Measurements from ENCODE around the gene TKTL1. TPM values are rescaled to one million over a fixed set of nuclear protein-coding genes. Genes with fewer than 3 reads are reported as not detected.

Gene TKTL1
- total RNA-seq, 5 donors from 2014 or later (not counting 1 experiment from before 2014, with no cell fraction given) = 0.60 to 5.5 (median 1.3) TPM

DNA sequence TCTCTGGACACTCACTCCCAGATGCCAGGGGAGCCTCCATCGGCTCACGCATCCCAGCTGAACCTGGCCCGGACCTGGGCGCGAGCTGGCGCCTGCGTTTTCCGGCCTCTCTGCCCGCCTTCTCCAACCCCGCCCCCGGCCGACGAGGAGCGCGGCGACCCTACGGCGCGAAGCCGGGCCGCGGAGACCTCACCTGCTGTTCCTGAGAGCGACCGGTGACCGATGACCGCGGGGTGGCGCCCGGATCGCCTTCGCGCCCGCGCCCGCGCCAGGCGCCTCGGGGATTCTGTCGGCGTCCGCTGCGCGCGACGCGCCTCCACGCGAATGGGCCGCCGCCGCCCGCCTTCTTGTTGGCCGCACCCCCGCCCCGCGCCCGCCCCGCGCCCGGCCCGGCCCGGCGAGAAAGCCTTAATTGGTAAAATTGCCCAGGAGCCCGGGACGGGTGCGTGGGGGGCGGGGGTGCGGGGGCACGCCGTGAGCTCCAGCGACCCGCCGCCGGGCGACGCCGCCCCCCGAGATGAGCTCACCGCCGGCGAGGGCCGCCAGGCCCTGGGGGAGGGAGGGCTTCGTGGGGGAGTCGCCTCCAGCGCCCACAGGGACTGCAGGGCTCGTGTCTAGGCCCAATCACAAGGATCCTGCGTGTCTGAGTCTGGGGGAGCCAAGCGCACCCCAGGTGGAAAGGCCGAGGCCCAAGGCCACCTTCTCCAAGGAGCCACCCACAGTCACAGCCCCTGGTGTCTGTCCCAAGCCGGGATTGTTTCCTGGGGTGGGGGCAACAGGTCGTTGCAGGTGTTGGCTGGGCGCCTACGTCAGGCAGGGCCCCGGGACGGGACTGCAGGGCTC lies 78.9 kb downstream of the TKTL1 start, which contains the start of gene FLNA:
Gene FLNA (minus strand): TSS at position 322 of the 843 bp plus-strand sequence. CDS start 3,389 bp downstream, outside the sequence.
- Mint-ChIP-seq H3K9me3 (no peaks in the 10 kb centered on the region), H3K4me1 (peaks cover 11 to 23% (median 21%) of the 10 kb centered on the region in 3 donors), H3K27me3 (no peaks in the 10 kb centered on the region), H3K36me3 (no peaks in the 10 kb centered on the region), H3K4me3 (peak within 1 kb of the TSS; percentile 44 to 88 (median 61)), H3K27ac (peak within 1 kb of the TSS; percentile 23 to 34)
- DNase-seq (peak in 4 of 35 experiments; percentile 23 to 47 (median 34)), ATAC-seq (replicated peaks in 1 of 4) (no peak)
- no peaks in the 10 kb centered on the region for H3K27me3 ChIP-seq (replicated peaks in 1 of 2; ENCODE audit: control insufficient read depth in 2 of 2, extremely low read depth in 1 of 2, insufficient read depth in 2 of 2, low read length in 1 of 2)
- H3K9me3 ChIP-seq = no peaks in the 10 kb centered on the region
- H3K4me1 ChIP-seq (ENCODE audit: control insufficient read depth in 1 of 2, extremely low read depth in 1 of 2, insufficient read depth in 2 of 2, low read length in 2 of 2) = peaks cover 7 to 49% of the 10 kb centered on the region in 2 experiments
- 3% methylated on average over 24 of the region's 95 CpGs for WGBS (ENCODE audit: insufficient coverage)
- ChIA-PET POLR2A (no interaction called here), CTCF (interaction anchor here in 1 of 2 donors (0.6 kb wide), 1 partner anchor 48 kb away, joined by 3 read pairs; no protein-coding TSS in a partner anchor)
- H3K36me3 ChIP-seq (ENCODE audit: control insufficient read depth in 2 of 2, extremely low read depth in 1 of 2, insufficient read depth in 1 of 2, low read length in 1 of 2) = peaks cover 0 to 2% of the 10 kb centered on the region in 2 donors
- peak within 1 kb of the TSS; percentile 73 for H3K27ac ChIP-seq (ENCODE audit: low read length)
- peak within 1 kb of the TSS; percentile 45 to 51 for H3K4me3 ChIP-seq (ENCODE audit: control insufficient read depth in 1 of 2, extremely low read depth in 1 of 2, low read length in 1 of 2)

DNA sequence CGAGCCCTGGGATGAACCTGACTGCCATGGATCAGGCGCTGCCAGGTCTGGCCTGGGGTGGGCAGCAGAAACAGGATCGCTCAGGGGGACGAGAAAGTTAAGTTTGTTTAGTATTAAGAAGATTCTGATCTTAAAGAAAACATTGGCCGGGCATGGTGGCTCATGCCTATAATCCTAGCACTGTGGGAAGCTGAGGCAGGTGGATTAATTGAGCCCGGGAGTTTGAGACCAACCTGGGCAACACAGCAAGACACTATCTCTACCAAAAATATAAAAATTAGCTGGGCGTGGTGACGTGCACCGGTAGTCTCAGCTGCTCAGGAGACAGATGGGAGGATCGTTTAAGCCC lies 79.5 kb downstream of the TKTL1 start:
- POLR2A ChIA-PET = no interaction called here
- H3K4me1 Mint-ChIP-seq = peaks cover 11 to 27% (median 24%) of the 10 kb centered on the region in 3 donors
- no peak overlapping the region for H3K4me3 ChIP-seq (ENCODE audit: control insufficient read depth in 1 of 2, extremely low read depth in 1 of 2, low read length in 1 of 2)
- H3K9me3 Mint-ChIP-seq = no peaks in the 10 kb centered on the region
- H3K27me3 ChIP-seq (replicated peaks in 1 of 2; ENCODE audit: control insufficient read depth in 2 of 2, extremely low read depth in 1 of 2, insufficient read depth in 2 of 2, low read length in 1 of 2) = no peaks in the 10 kb centered on the region
- ATAC-seq (replicated peaks in 1 of 4) (no peak), DNase-seq (no peak)
- CTCF ChIA-PET = no interaction called here
- H3K36me3 Mint-ChIP-seq = no peaks in the 10 kb centered on the region
- H3K4me3 Mint-ChIP-seq = peak overlapping the region in 2 of 3 donors; percentile 8 to 31
- H3K36me3 ChIP-seq (ENCODE audit: control insufficient read depth in 2 of 2, extremely low read depth in 1 of 2, insufficient read depth in 1 of 2, low read length in 1 of 2) = peaks cover 0 to under 1% of the 10 kb centered on the region in 2 donors
- H3K27ac ChIP-seq (ENCODE audit: low read length) = no peak overlapping the region
- WGBS (ENCODE audit: insufficient coverage) = no CpG with 5 or more reads among the region's 10 CpGs
- no peaks in the 10 kb centered on the region for H3K9me3 ChIP-seq
- no peaks in the 10 kb centered on the region for H3K27me3 Mint-ChIP-seq
- peak overlapping the region in 1 of 2 donors; percentile 23 for H3K27ac Mint-ChIP-seq
- peaks cover 9 to 55% of the 10 kb centered on the region in 2 experiments for H3K4me1 ChIP-seq (ENCODE audit: control insufficient read depth in 1 of 2, extremely low read depth in 1 of 2, insufficient read depth in 2 of 2, low read length in 2 of 2)

- Mint-ChIP-seq H3K27ac (peak overlapping the region in 1 of 2 donors; percentile 64), H3K4me3 (no peak overlapping the region), H3K9me3 (no peaks in the 10 kb centered on the region), H3K4me1 (peaks cover 21 to 36% (median 33%) of the 10 kb centered on the region in 3 donors), H3K27me3 (no peaks in the 10 kb centered on the region), H3K36me3 (no peaks in the 10 kb centered on the region)
- ChIA-PET CTCF (no interaction called here), POLR2A (no interaction called here)
- no CpG with 5 or more reads among the region's 3 CpGs for WGBS (ENCODE audit: insufficient coverage)
- no peak for DNase-seq
- Histone ChIP-seq H3K9me3 (no peaks in the 10 kb centered on the region), H3K36me3 (ENCODE audit: control insufficient read depth in 2 of 2, extremely low read depth in 1 of 2, insufficient read depth in 1 of 2, low read length in 1 of 2) (peaks cover 3 to 14% of the 10 kb centered on the region in 2 donors), H3K4me1 (ENCODE audit: control insufficient read depth in 1 of 2, extremely low read depth in 1 of 2, insufficient read depth in 2 of 2, low read length in 2 of 2) (peaks cover 10 to 62% of the 10 kb centered on the region in 2 experiments), H3K4me3 (ENCODE audit: control insufficient read depth in 1 of 2, extremely low read depth in 1 of 2, low read length in 1 of 2) (no peak overlapping the region), H3K27ac (ENCODE audit: low read length) (peak overlapping the region; percentile 92), H3K27me3 (replicated peaks in 1 of 2; ENCODE audit: control insufficient read depth in 2 of 2, extremely low read depth in 1 of 2, insufficient read depth in 2 of 2, low read length in 1 of 2) (no peaks in the 10 kb centered on the region)
- no peak for ATAC-seq (replicated peaks in 1 of 4)
Measured at GRCh38 chrX:154376774-154377173, 81.2 kb downstream of the TKTL1 start.

- WGBS (ENCODE audit: insufficient coverage) = 0% methylated on average over 27 of the region's 79 CpGs
- DNase-seq = peak in 26 of 35 experiments; percentile 26 to 97 (median 43)
- H3K4me3 Mint-ChIP-seq = peak overlapping the region; percentile 53 to 84 (median 77)
Measured at GRCh38 chrX:154378059-154378798, 82.6 kb downstream of the TKTL1 start.

DNA sequence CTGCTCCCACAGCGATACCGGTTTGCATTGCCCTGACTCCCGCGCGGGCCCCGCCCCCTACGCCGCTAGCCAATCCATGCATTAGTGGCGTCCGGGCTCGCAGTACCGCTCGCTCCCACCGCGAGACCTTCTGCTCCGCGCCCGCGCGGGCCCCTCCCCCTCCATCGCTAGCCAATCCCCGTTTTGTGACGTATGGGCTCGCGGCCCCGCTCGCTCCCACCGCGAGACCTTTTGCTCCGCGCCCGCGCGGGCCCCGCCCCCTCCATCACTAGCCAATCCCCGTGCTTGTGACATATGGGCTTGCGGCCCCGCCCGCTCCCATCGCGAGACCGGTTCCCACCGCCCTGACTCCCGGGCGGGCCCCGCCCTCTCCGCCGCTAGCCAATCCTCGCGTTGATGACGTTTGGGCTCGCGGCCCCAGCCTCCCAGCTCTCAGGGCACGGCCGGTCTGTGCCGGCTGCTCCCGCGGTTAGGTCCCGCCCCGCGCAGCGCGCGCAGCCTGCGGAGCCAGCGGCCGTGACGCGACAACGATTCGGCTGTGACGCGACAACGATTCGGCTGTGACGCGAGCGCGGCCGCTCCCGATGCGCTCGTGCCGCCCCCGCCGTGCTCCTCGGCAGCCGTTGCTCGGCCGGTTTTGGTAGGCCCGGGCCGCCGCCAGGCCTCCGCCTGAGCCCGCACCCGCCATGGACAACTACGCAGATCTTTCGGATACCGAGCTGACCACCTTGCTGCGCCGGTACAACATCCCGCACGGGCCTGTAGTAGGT lies 83.4 kb downstream of the TKTL1 start, which contains the start of gene EMD:
Gene EMD (plus strand): TSS at position 497 of the 770 bp plus-strand sequence. CDS start 190 bp downstream, at position 687.
- peak within 1 kb of the TSS; percentile 89 for H3K27ac Mint-ChIP-seq
- H3K4me1 ChIP-seq (ENCODE audit: control insufficient read depth in 1 of 2, extremely low read depth in 1 of 2, insufficient read depth in 2 of 2, low read length in 2 of 2) = peaks cover 5 to 40% of the 10 kb centered on the region in 2 experiments
- ChIA-PET POLR2A (interaction anchor here in 1 of 2 donors (0.6 to 1.1 kb wide), 3 partner anchors 8 to 31 kb away, joined by 3 read pairs; no protein-coding TSS in a partner anchor), CTCF (no interaction called here)
- peak within 1 kb of the TSS; percentile 97 for H3K27ac ChIP-seq (ENCODE audit: low read length)
- H3K9me3 Mint-ChIP-seq = no peaks in the 10 kb centered on the region
- no peaks in the 10 kb centered on the region for H3K27me3 ChIP-seq (replicated peaks in 1 of 2; ENCODE audit: control insufficient read depth in 2 of 2, extremely low read depth in 1 of 2, insufficient read depth in 2 of 2, low read length in 1 of 2)
- peak within 1 kb of the TSS; percentile 77 to 84 (median 81) for H3K4me3 Mint-ChIP-seq
- WGBS (ENCODE audit: insufficient coverage) = under 1% methylated on average over 68 of the region's 103 CpGs
- peak; percentile 80 to 85 (median 81) for ATAC-seq (replicated peaks in 1 of 4)
- H3K4me3 ChIP-seq (ENCODE audit: control insufficient read depth in 1 of 2, extremely low read depth in 1 of 2, low read length in 1 of 2) = peak within 1 kb of the TSS; percentile 67 to 69
- DNase-seq = peak; percentile 85 to 99 (median 96)
- peaks cover 15 to 20% (median 19%) of the 10 kb centered on the region in 3 donors for H3K4me1 Mint-ChIP-seq
- no peaks in the 10 kb centered on the region for H3K27me3 Mint-ChIP-seq
- peaks cover 3 to 15% of the 10 kb centered on the region in 2 donors for H3K36me3 ChIP-seq (ENCODE audit: control insufficient read depth in 2 of 2, extremely low read depth in 1 of 2, insufficient read depth in 1 of 2, low read length in 1 of 2)
- H3K36me3 Mint-ChIP-seq = no peaks in the 10 kb centered on the region
- no peaks in the 10 kb centered on the region for H3K9me3 ChIP-seq

More at GRCh38 chrX:154378059-154378798, 82.6 kb downstream of the TKTL1 start:
- Histone ChIP-seq H3K27ac (ENCODE audit: low read length) (peak overlapping the region; percentile 92), H3K27me3 (replicated peaks in 1 of 2; ENCODE audit: control insufficient read depth in 2 of 2, extremely low read depth in 1 of 2, insufficient read depth in 2 of 2, low read length in 1 of 2) (no peaks in the 10 kb centered on the region), H3K4me1 (ENCODE audit: control insufficient read depth in 1 of 2, extremely low read depth in 1 of 2, insufficient read depth in 2 of 2, low read length in 2 of 2) (peaks cover 10 to 47% of the 10 kb centered on the region in 2 experiments), H3K9me3 (no peaks in the 10 kb centered on the region), H3K36me3 (ENCODE audit: control insufficient read depth in 2 of 2, extremely low read depth in 1 of 2, insufficient read depth in 1 of 2, low read length in 1 of 2) (peaks cover 3 to 15% of the 10 kb centered on the region in 2 donors), H3K4me3 (ENCODE audit: control insufficient read depth in 1 of 2, extremely low read depth in 1 of 2, low read length in 1 of 2) (peak overlapping the region in 1 of 2 donors; percentile 39)
- Mint-ChIP-seq H3K27ac (peak overlapping the region; percentile 83 to 89), H3K36me3 (no peaks in the 10 kb centered on the region), H3K4me1 (peaks cover 15 to 26% (median 25%) of the 10 kb centered on the region in 3 donors), H3K27me3 (no peaks in the 10 kb centered on the region), H3K9me3 (no peaks in the 10 kb centered on the region)
- ChIA-PET POLR2A (interaction anchor here (0.6 to 1.1 kb wide), 3 partner anchors 8 to 31 kb away, joined by 3 to 4 read pairs (median 3); no protein-coding TSS in a partner anchor), CTCF (interaction anchor here in 1 of 2 donors (0.9 kb wide), 1 partner anchor 9 kb away, joined by 3 read pairs; no protein-coding TSS in a partner anchor)
- peak; percentile 2 to 5 (median 2) for ATAC-seq (replicated peaks in 1 of 4)
